Activated CD4-positive, alpha-beta T cell treated with anti-CD3 and anti-CD28 coated beads for 24 hours (primary cell): ENCODE measurements around the gene PBX3.

Source experiments
- DNase-seq, 2 donors: peaks; one replicate each; pipeline ENCODE4 v3.0.0-alpha.2; 2020; ENCODE audit warnings: low read depth in 2 of 2

Gene PBX3

GRCh38 chr9:125748446-125749099, 1.4 kb downstream of the PBX3 start:
- no peak for DNase-seq

- DNase-seq: no peak
Measured at GRCh38 chr9:125749287-125749935, 2.2 kb downstream of the PBX3 start.

DNA sequence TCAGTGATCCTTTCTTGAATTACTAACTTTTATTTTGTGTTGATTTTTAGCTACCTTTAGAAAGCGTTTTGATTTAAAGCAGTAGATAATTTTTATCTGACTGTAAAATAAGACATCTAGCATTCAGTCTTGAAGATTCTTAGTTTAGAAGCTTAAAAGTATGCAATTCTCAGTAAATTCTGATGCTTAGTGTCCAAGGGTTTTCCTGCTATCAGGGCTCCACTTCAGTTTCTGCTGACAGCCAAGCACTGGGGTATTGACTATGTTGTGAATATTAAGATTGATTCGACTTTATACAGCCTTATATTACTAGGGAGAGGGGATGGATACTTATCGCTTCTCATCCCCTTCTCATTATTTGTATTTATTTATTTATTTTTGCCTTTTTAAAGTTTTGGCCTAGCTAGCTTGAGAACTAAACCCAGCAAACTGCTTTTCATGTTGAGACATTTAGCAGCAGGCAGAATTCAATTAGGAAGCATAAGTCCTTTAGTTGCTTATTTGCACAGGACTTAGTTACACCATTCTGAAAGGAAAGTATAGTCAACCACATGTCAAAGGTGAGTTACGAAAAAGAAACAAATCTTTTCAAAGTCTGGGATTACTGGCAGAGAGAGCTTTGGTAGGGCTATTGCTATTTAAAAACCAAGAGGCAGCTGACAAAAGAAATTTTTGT, 2.9 kb downstream of the PBX3 start:
- DNase-seq: no peak

GRCh38 chr9:125750627-125751011, 3.4 kb downstream of the PBX3 start:
- no peak for DNase-seq

- DNase-seq: no peak
Measured at GRCh38 chr9:125752070-125752628, 5.0 kb downstream of the PBX3 start.

DNA sequence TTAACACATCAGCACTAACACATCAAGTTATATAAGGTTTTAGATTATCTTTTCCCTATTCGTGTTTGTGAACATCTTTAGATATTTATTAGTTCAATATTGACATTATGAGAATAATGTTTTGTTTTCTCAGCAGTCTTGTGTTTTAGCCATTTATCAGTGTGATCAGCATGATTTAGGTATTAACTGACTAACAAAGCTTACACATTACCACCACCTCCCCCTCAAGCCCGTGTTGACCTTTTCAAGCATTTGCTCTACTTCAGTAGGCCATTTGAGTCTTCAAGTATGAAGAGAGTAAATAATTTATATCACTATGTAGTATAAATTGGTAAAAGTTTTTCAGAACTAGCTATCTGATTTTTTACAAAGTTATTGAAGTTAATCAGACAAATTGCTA, 6.9 kb downstream of the PBX3 start:
- no peak for DNase-seq

- no peak for DNase-seq
Measured at GRCh38 chr9:125755340-125755739, 8.2 kb downstream of the PBX3 start.

DNA sequence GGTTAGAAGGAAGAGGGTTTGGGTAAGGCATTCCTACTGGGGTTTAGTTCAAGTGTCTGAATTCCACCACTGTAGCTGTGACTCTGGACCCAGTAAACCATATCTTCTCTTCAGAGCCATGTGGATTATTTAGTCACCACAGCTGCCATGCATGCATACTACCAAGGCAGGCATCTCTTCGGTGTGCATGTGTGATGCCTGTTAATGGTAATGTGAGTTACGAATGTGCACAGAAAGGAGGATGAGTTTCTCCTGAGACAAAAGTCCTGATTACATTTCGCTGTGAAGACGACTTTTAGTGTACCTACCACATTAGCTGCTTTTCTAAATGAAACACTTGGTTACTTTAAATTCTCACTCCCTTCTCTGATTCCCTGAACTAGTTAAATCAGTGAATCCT, 9.3 kb downstream of the PBX3 start:
- DNase-seq: no peak

DNA sequence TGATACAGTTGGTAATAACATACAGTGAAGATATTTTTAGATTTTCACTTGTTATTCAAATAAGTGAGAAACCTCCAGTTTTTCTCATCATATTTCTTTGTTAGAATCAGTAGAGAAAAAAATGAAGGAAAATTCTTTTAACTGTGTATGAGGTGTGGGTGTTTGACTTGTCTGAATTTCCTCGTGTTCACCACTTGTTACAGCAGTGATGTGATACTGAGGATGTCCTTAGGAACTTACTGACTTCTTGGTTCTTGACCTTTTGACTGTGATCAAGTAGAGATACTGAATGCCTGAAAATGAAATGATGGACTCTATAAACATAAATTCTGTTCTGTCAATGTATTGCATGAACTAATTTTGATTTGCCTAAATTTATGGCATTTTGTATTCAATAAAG, 10.7 kb downstream of the PBX3 start:
- no peak for DNase-seq

GRCh38 chr9:125758986-125759763, 12.0 kb downstream of the PBX3 start:
- DNase-seq: no peak

GRCh38 chr9:125759764-125760129, 12.6 kb downstream of the PBX3 start:
- no peak for DNase-seq

DNA sequence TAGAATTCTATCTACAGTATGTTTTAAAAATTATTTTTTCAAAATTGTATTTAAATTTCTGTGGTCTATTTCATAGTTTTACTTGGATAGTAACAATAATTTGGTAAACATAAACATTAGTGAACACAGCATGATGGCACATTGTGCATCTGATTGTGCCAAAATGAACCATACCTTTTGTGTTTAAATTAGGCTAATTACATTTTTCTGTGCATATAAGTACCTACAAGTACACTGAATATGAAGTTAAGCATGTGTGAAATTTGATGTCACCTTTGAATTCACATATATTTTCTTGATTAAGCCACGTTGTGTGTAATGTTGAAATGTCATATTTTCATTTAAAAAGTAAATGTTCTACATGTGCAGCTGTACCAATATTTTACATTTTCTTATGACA, 13.4 kb downstream of the PBX3 start:
- DNase-seq: no peak

GRCh38 chr9:125761676-125762450, 14.7 kb downstream of the PBX3 start:
- no peak for DNase-seq

DNA sequence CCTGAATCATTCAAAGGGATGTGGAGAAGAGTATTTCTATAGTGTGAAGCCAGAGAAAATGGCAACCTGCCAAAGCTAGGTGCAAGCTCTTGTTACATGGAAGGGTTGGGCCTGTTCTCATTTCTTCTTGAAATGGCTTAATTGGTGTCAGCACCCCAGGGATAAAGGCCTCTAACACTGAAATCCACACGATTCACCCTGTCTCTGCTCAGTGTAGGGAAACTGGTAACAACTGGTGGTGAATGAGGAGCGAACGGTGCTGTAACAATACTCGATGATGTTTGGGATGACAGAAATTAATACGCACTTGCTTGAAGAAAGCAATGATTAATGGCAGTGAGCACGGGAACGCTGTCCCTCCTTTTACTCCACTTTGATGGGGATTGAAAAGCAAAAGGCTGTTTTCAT, 16.2 kb downstream of the PBX3 start:
- no peak for DNase-seq

GRCh38 chr9:125764198-125764597, 17.0 kb downstream of the PBX3 start:
- DNase-seq: no peak

DNA sequence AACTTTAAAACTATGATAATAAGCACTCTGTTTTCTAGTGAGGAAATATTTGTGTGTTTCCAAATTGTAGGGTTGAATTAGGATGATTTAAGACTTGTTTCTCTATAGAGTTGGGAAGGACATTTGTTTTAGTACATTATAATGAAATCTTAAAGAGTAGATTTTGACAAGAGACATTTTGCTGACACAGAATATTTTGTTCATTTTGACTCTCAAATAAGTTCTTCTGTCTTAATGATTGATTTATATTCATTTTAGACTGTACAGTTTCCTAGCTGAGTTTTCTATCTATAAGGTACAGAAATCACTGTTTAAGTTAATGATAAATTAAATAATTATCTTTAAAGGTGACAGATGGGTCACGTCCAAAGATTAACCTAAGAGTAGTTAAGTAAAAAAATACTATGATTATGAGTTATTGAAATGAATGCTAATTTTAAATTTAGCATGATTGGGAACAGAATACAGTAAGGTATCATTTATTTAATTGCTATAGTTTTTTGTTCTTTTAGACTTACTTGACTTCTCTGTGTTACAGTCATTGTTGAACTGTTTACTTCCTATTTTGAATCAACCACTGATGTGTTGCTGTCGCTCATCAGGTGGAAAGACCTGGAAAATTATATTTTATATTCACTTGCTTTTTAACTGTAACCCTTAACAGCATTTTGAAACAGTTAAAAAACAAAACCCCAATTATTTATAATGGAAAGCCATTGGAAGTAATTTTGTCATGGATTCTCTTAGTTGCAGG, 19.5 kb downstream of the PBX3 start:
- no peak for DNase-seq

- no peak for DNase-seq
Measured at GRCh38 chr9:125767349-125767748, 20.2 kb downstream of the PBX3 start.

GRCh38 chr9:125768803-125769202, 21.6 kb downstream of the PBX3 start:
- no peak for DNase-seq

- DNase-seq: no peak
Measured at GRCh38 chr9:125771037-125771436, 23.9 kb downstream of the PBX3 start.

- no peak for DNase-seq
Measured at GRCh38 chr9:125772740-125773139, 25.6 kb downstream of the PBX3 start.

DNA sequence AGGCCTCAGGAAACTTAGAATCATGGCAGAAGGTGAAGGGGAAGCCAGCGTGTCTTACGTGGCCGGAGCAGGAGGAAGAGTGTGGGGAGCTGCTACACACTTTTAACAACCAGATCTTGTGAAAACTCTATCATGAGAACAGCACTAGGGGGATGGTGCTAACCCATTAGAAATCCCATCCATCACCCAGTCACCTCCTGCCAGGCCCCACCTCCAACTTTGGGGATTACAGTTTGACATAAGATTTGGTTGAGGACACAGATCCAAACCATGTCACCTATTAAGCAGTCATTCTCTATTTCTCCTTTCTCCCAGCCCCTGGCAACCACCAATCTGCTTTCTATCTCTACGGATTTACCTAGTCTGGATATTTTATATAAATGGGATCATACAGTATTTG, 26.9 kb downstream of the PBX3 start:
- no peak for DNase-seq
